Endothelial cell of umbilical vein (primary cell): ENCODE measurements around the gene SPATS1. TPM values are rescaled to one million over a fixed set of nuclear protein-coding genes. Genes with fewer than 3 reads are reported as not detected.

Source experiments
- BruUV-seq: library from RNA; stranded (reverse); fragments of 400-500 nt; replicated peaks from 2 replicates; lab custom pipeline; 2021; lab: Mats Ljungman, UMichigan
- CTCF ChIA-PET: fragments of 300-600, 350-600 bp; sonication (Branson Sonifier 250); formaldehyde crosslinking; loops from one replicate; lab custom pipeline; 2021; ENCODE audit warnings: antibody characterized with exemption, inconsistent platforms; lab: Charles Lee
- POLR2A ChIA-PET: fragments of 300-600, 350-600 bp; sonication (Branson Sonifier 250); formaldehyde crosslinking; loops from one replicate; lab custom pipeline; 2021; ENCODE audit warnings: antibody characterized with exemption, inconsistent platforms; lab: Charles Lee
- DNase-seq: peaks from one replicate; pipeline ENCODE4 v3.0.0-alpha.2; 2011; ENCODE audit warnings: low read depth, low spot score
- FAIRE-seq: peaks from 2 replicates; lab custom pipeline; 2011; peaks lifted over from hg19 to GRCh38; lab: Jason Lieb, UNC
- H2AFZ ChIP-seq: 2 replicates; pipeline ENCODE4 v1.6.0; 2012; ENCODE audit warnings: low read depth, low read length, control low read depth, inconsistent platforms
- H3K27ac ChIP-seq: 2 replicates; pipeline ENCODE4 v1.5.1; 2011; ENCODE audit warnings: low read depth, mild to moderate bottlenecking, control low read depth, low read length, moderate library complexity; ENCODE audit not compliant: insufficient read depth
- H3K27me3 ChIP-seq, 2 experiments: 2 replicates each; pipeline versions ENCODE4 v1.6.0 to v1.6.1; 2011; ENCODE audit warnings: low read length in 2 of 2, mixed read lengths in 1 of 2; ENCODE audit not compliant: control insufficient read depth in 2 of 2, insufficient read depth in 2 of 2
- H3K36me3 ChIP-seq, 2 experiments: 2 replicates in 1 of 2; 3 replicates in 1 of 2; pipeline ENCODE4 v1.5.1; 2011; ENCODE audit warnings: low read length in 2 of 2, mild to moderate bottlenecking in 1 of 2, moderate library complexity in 1 of 2; ENCODE audit not compliant: control insufficient read depth in 2 of 2, insufficient read depth in 2 of 2; ENCODE audit errors: extremely low read depth in 1 of 2
- H3K4me1 ChIP-seq: 3 replicates; pipeline ENCODE4 v1.5.1; 2011; ENCODE audit warnings: mild to moderate bottlenecking, low read length; ENCODE audit not compliant: control insufficient read depth, insufficient read depth; ENCODE audit errors: extremely low read depth
- H3K4me2 ChIP-seq: 2 replicates; pipeline ENCODE4 v1.6.1; 2011; ENCODE audit warnings: low read length, control low read depth, mixed read lengths; ENCODE audit not compliant: insufficient read depth
- H3K4me3 ChIP-seq, 3 experiments: fragments of 200-600 bp in 1 of 3; sonication (generic), shearing (Covaris generic) in 1 of 3; replicated peaks in 1 of 3; 2 replicates each; pipeline ENCODE4 v1.5.1; 2011 to 2016; ENCODE audit warnings: control low read depth in 3 of 3, low read length in 3 of 3, mild to moderate bottlenecking in 2 of 3, inconsistent platforms in 1 of 3, low read depth in 1 of 3, moderate library complexity in 1 of 3; ENCODE audit not compliant: insufficient read depth in 1 of 3
- H3K79me2 ChIP-seq: 2 replicates; pipeline ENCODE4 v1.6.0; 2012; ENCODE audit warnings: low read length, inconsistent platforms; ENCODE audit not compliant: control insufficient read depth, insufficient read depth
- H3K9ac ChIP-seq: replicated peaks from 2 replicates; pipeline ENCODE3; 2011; ENCODE audit warnings: low read length, control low read depth; ENCODE audit not compliant: insufficient read depth; ENCODE audit errors: extremely low read depth
- H3K9me1 ChIP-seq: replicated peaks from 3 replicates; pipeline ENCODE4 v1.6.0; 2011; ENCODE audit warnings: mild to moderate bottlenecking, low read length; ENCODE audit not compliant: control insufficient read depth, insufficient read depth; ENCODE audit errors: extremely low read depth
- H3K9me3 ChIP-seq: replicated peaks from 2 replicates; pipeline ENCODE4 v1.5.1; 2012; ENCODE audit warnings: low read length, inconsistent platforms; ENCODE audit not compliant: control insufficient read depth, insufficient read depth
- H4K20me1 ChIP-seq: replicated peaks from 2 replicates; pipeline ENCODE3; 2011; ENCODE audit warnings: mild to moderate bottlenecking, low read length; ENCODE audit not compliant: control insufficient read depth, insufficient read depth; ENCODE audit errors: extremely low read depth
- EZH2 ChIP-seq: IDR thresholded peaks from 2 replicates; pipeline ENCODE4 v1.6.1; 2012; ENCODE audit warnings: borderline replicate concordance, low read depth, mild to moderate bottlenecking, moderate library complexity, low read length, inconsistent platforms; ENCODE audit not compliant: severe bottlenecking
- FOS ChIP-seq: IDR thresholded peaks from 2 replicates; pipeline ENCODE4 v1.6.1; 2011; ENCODE audit warnings: mild to moderate bottlenecking, low read length, moderate library complexity, borderline replicate concordance; ENCODE audit not compliant: insufficient read depth
- GATA2 ChIP-seq: IDR thresholded peaks from 2 replicates; pipeline ENCODE4 v1.7.0; 2011; ENCODE audit warnings: low read depth, mild to moderate bottlenecking, moderate library complexity, mixed read lengths, low read length; ENCODE audit not compliant: insufficient read length, insufficient read depth
- JUN ChIP-seq: IDR thresholded peaks from 2 replicates; pipeline ENCODE4 v1.6.1; 2011; ENCODE audit warnings: borderline replicate concordance, low read depth; ENCODE audit not compliant: insufficient read length, insufficient read depth
- MAX ChIP-seq: IDR thresholded peaks from 2 replicates; pipeline ENCODE4 v1.6.1; 2011; ENCODE audit not compliant: insufficient read depth, insufficient read length
- MYC ChIP-seq: IDR thresholded peaks from one replicate; pipeline ENCODE4 v1.6.1; 2011; ENCODE audit warnings: mild to moderate bottlenecking, low read depth, low read length
- POLR2A ChIP-seq: IDR thresholded peaks from 2 replicates; pipeline ENCODE4 v1.6.1; 2012; ENCODE audit warnings: low read depth, mild to moderate bottlenecking, control low read depth, low read length
- POLR2AphosphoS5 ChIP-seq: IDR thresholded peaks from 2 replicates; pipeline ENCODE4 v1.6.1; 2012; ENCODE audit warnings: low read depth, mild to moderate bottlenecking, control low read depth, low read length, moderate library complexity; ENCODE audit not compliant: insufficient read depth
- dilution Hi-C: fragments of 300-500 bp; cut with MboI; formaldehyde crosslinking; loops from one replicate; pipeline ENCODE4 v1.15.0; 2019; ENCODE audit warnings: low sequenced_read_pairs; ENCODE audit not compliant: extremely low pct_ligation_motif_present
- intact Hi-C: fragments of 100-400 bp; cut with micrococcal nuclease; formaldehyde crosslinking; loops from one replicate; pipeline ENCODE4 v1.10.0; 2022
- polyA plus RNA-seq, 4 experiments: library from polyadenylated mRNA; depleted of rRNA in 3 of 4; stranded (reverse) in 3 of 4; unstranded in 1 of 4; fragments of >200 nt; gene quantifications; 2 replicates each; pipeline versions ENCODE4 v1.2.1 to v1.2.3, GENCODE V29; 2011 to 2012; ENCODE audit warnings: missing spikeins in 1 of 4
- total RNA-seq: library from RNA; stranded (reverse); gene quantifications from 2 replicates; pipeline ENCODE4 v1.2.3, GENCODE V29; 2021
- TF ChIP-seq, protein P1 (sequence below), 2 donors: IDR thresholded peaks; 1 replicate in 1 of 2; 2 replicates in 1 of 2; pipeline ENCODE4 v1.5.1; 2011; ENCODE audit warnings: low read length in 2 of 2, mild to moderate bottlenecking in 2 of 2, moderate library complexity in 2 of 2, control low read depth in 1 of 2, inconsistent platforms in 1 of 2, low read depth in 1 of 2; ENCODE audit not compliant: insufficient read depth in 1 of 2; ENCODE audit errors: extremely low read depth in 1 of 2

Gene SPATS1
- total and polyA plus RNA-seq, 2 donors (not counting 3 experiments of a cell fraction or from before 2014, with no cell fraction given): not detected

GRCh38 chr6:44373051-44373450 is 30.6 kb downstream of the SPATS1 start:
- no peak overlapping the region for H2AFZ ChIP-seq
- no peaks in the 10 kb centered on the region for H3K79me2 ChIP-seq
- no peak overlapping the region for H3K4me2 ChIP-seq
- ChIA-PET CTCF (no interaction called here), POLR2A (no interaction called here)
- H3K9ac ChIP-seq: no peak overlapping the region
- H3K9me3 ChIP-seq: no peaks in the 10 kb centered on the region
- H3K27ac ChIP-seq: no peak overlapping the region
- TF ChIP-seq, protein P1, sequence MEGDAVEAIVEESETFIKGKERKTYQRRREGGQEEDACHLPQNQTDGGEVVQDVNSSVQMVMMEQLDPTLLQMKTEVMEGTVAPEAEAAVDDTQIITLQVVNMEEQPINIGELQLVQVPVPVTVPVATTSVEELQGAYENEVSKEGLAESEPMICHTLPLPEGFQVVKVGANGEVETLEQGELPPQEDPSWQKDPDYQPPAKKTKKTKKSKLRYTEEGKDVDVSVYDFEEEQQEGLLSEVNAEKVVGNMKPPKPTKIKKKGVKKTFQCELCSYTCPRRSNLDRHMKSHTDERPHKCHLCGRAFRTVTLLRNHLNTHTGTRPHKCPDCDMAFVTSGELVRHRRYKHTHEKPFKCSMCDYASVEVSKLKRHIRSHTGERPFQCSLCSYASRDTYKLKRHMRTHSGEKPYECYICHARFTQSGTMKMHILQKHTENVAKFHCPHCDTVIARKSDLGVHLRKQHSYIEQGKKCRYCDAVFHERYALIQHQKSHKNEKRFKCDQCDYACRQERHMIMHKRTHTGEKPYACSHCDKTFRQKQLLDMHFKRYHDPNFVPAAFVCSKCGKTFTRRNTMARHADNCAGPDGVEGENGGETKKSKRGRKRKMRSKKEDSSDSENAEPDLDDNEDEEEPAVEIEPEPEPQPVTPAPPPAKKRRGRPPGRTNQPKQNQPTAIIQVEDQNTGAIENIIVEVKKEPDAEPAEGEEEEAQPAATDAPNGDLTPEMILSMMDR (IDR thresholded peaks at IDR 0.05; ENCODE audit: extremely low read depth in 1 of 2, insufficient read depth in 1 of 2, low read depth in 1 of 2, low read length in 2 of 2): no peak
- no peak for TF ChIP-seq POLR2AphosphoS5
- FAIRE-seq (no peak), DNase-seq (no peak)
- H3K4me1 ChIP-seq: peaks cover 7% of the 10 kb centered on the region
- intact Hi-C loops: no loop called here
- H4K20me1 ChIP-seq: no peaks in the 10 kb centered on the region
- H3K27me3 ChIP-seq: peaks cover 0 to 16% of the 10 kb centered on the region in 2 experiments
- no peaks in the 10 kb centered on the region for H3K9me1 ChIP-seq
- H3K4me3 ChIP-seq: no peak overlapping the region
- no peaks in the 10 kb centered on the region for H3K36me3 ChIP-seq
- BruUV-seq: no TSS peak
- dilution Hi-C loops: no loop called here

- no peaks in the 10 kb centered on the region for H3K9me1 ChIP-seq
- no peaks in the 10 kb centered on the region for H4K20me1 ChIP-seq
- H3K36me3 ChIP-seq: no peaks in the 10 kb centered on the region
- no peak overlapping the region for H3K4me2 ChIP-seq
- dilution Hi-C loops: no loop called here
- POLR2A ChIA-PET: no interaction called here
- TF ChIP-seq EZH2: no peak
- TF ChIP-seq POLR2A: no peak
- no peak for TF ChIP-seq MAX
- TF ChIP-seq JUN: no peak
- TF ChIP-seq POLR2AphosphoS5: no peak
- TF ChIP-seq GATA2: no peak
- TF ChIP-seq, protein P1 (IDR thresholded peaks at IDR 0.05; ENCODE audit: extremely low read depth in 1 of 2, insufficient read depth in 1 of 2, low read depth in 1 of 2, low read length in 2 of 2): no peak
- TF ChIP-seq MYC: no peak
- no peak for TF ChIP-seq FOS
- H2AFZ ChIP-seq: no peak overlapping the region
- H3K79me2 ChIP-seq: no peaks in the 10 kb centered on the region
- peaks cover 7% of the 10 kb centered on the region for H3K4me1 ChIP-seq
- FAIRE-seq (no peak), DNase-seq (peak; percentile 28)
- no peaks in the 10 kb centered on the region for H3K9me3 ChIP-seq
- CTCF ChIA-PET: no interaction called here
- H3K27ac ChIP-seq: no peak overlapping the region
- no peak overlapping the region for H3K4me3 ChIP-seq
- no TSS peak for BruUV-seq
- peaks cover 0 to 16% of the 10 kb centered on the region in 2 experiments for H3K27me3 ChIP-seq
- H3K9ac ChIP-seq: no peak overlapping the region
- intact Hi-C loops: no loop called here
These were observed 31.3 kb downstream of the SPATS1 start for GRCh38 chr6:44373787-44374186.
